ENCODE measurements around the gene HDAC9. TPM values are rescaled to one million over a fixed set of nuclear protein-coding genes. Genes with fewer than 3 reads are reported as not detected.

HDAC9 gene
- total RNA-seq, 4 donors from 2014 or later = 10.3 to 48.4 (median 12.2) TPM

DNA sequence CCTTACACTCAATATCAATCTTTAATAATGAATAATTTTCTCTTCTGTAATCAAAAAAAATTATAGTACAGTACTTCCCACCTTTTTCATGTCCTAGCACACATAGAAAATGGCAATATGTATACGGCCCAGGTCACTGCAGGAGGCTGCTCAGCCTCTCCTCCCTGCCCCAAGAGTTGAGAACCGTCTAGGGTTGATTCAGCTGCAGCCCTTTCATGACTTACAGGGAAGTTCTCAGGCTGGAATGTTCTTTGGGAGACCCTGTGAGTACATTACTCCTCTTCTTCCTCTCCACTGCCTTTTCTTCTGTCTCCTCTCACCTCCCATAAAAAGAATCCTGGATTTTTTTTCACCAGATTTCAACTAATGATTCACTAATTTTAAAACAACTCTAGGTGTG, 180.0 kb downstream of the HDAC9 start:
- Histone ChIP-seq H3K36me3 (no peaks in the 10 kb centered on the region), H3K9me3 (peaks cover 0 to 3% (median 0%) of the 10 kb centered on the region in 4 donors), H3K4me3 (no peak overlapping the region), H3K4me1 (no peaks in the 10 kb centered on the region), H3K27me3 (no peaks in the 10 kb centered on the region), H3K27ac (no peak overlapping the region)
- TF ChIP-seq EP300 (IDR thresholded peaks at IDR 0.05) = no peak
- TF ChIP-seq, protein P1, sequence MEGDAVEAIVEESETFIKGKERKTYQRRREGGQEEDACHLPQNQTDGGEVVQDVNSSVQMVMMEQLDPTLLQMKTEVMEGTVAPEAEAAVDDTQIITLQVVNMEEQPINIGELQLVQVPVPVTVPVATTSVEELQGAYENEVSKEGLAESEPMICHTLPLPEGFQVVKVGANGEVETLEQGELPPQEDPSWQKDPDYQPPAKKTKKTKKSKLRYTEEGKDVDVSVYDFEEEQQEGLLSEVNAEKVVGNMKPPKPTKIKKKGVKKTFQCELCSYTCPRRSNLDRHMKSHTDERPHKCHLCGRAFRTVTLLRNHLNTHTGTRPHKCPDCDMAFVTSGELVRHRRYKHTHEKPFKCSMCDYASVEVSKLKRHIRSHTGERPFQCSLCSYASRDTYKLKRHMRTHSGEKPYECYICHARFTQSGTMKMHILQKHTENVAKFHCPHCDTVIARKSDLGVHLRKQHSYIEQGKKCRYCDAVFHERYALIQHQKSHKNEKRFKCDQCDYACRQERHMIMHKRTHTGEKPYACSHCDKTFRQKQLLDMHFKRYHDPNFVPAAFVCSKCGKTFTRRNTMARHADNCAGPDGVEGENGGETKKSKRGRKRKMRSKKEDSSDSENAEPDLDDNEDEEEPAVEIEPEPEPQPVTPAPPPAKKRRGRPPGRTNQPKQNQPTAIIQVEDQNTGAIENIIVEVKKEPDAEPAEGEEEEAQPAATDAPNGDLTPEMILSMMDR (IDR thresholded peaks at IDR 0.05) = no peak
- TF ChIP-seq POLR2A (IDR thresholded peaks at IDR 0.05) = no peak
- 67 to 82% methylated on average over 2 of the region's 2 CpGs for WGBS, 2 donors
- DNase-seq (ENCODE audit: low spot score in 2 of 2) = no peak

GRCh38 chr7:18679261-18679660, 183.7 kb downstream of the HDAC9 start:
- no peak overlapping the region for H3K4me3 ChIP-seq
- DNase-seq (ENCODE audit: low spot score in 2 of 2) = no peak
- no peaks in the 10 kb centered on the region for H3K4me1 ChIP-seq
- no peaks in the 10 kb centered on the region for H3K27me3 ChIP-seq
- peaks cover 0 to 3% (median 0%) of the 10 kb centered on the region in 4 donors for H3K9me3 ChIP-seq
- 91 to 100% methylated on average over 1 of the region's 1 CpG for WGBS, 2 donors
- H3K27ac ChIP-seq = no peak overlapping the region
- H3K36me3 ChIP-seq = no peaks in the 10 kb centered on the region
- TF ChIP-seq POLR2A (IDR thresholded peaks at IDR 0.05) (no peak), EP300 (IDR thresholded peaks at IDR 0.05) (no peak)
- TF ChIP-seq, protein P1 (IDR thresholded peaks at IDR 0.05) = no peak

DNA sequence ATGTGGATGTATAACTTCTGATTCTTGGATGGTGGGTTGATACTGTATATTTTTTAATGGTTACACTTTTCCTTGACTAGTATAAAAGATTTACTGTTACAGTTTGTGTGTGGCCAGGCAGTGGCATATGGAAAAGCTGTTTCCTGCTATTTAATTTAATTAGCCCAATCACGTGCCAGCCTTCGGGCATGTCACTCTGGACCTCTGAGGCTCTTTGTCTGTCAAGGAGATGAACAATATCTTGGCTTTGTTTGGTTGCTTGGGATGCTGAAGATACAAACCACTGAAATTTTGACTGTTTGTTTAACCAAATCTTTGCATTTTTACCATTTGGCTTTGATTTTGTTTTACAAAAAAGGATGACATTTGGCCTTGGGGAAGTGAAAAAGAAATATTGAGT, 185.0 kb downstream of the HDAC9 start:
- Histone ChIP-seq H3K27me3 (no peaks in the 10 kb centered on the region), H3K4me1 (no peaks in the 10 kb centered on the region), H3K9me3 (peaks cover 0 to 3% (median 0%) of the 10 kb centered on the region in 4 donors), H3K4me3 (no peak overlapping the region), H3K27ac (no peak overlapping the region), H3K36me3 (no peaks in the 10 kb centered on the region)
- 40 to 49% methylated on average over 2 of the region's 2 CpGs for WGBS, 2 donors
- TF ChIP-seq EP300 (IDR thresholded peaks at IDR 0.05) = no peak
- TF ChIP-seq, protein P1 (IDR thresholded peaks at IDR 0.05) = no peak
- TF ChIP-seq POLR2A (IDR thresholded peaks at IDR 0.05) = no peak
- DNase-seq (ENCODE audit: low spot score in 2 of 2) = no peak

DNA sequence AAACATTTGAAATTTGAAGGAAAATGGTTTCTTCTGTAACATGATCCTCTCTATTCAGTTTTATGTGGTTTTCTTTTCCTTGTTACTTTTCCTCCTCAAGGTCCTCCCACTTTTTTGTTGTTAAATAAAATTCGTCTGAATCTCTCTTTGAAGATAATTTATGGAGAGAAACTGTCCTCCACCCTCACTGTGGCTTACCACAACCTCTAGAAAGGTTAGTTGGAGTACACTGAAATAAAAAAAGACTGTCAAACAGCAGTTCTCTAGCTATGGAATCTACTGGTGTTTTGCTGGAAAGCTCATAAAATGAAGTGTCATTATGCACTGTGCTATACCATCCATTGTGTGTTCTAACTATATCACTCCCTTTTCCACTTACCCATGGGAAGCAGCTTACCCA, 189.4 kb downstream of the HDAC9 start:
- H3K4me3 ChIP-seq = no peak overlapping the region
- no peak for DNase-seq (ENCODE audit: low spot score in 2 of 2)
- H3K27me3 ChIP-seq = no peaks in the 10 kb centered on the region
- 44 to 56% methylated on average over 1 of the region's 1 CpG for WGBS, 2 donors
- no peaks in the 10 kb centered on the region for H3K36me3 ChIP-seq
- no peaks in the 10 kb centered on the region for H3K4me1 ChIP-seq
- H3K27ac ChIP-seq = no peak overlapping the region
- no peaks in the 10 kb centered on the region for H3K9me3 ChIP-seq
- TF ChIP-seq EP300 (IDR thresholded peaks at IDR 0.05) (no peak), POLR2A (IDR thresholded peaks at IDR 0.05) (no peak)
- TF ChIP-seq, protein P1 (IDR thresholded peaks at IDR 0.05) = no peak

GRCh38 chr7:18685971-18686370, 190.4 kb downstream of the HDAC9 start:
- Histone ChIP-seq H3K27ac (no peak overlapping the region), H3K9me3 (no peaks in the 10 kb centered on the region), H3K4me1 (no peaks in the 10 kb centered on the region), H3K27me3 (no peaks in the 10 kb centered on the region), H3K4me3 (no peak overlapping the region), H3K36me3 (no peaks in the 10 kb centered on the region)
- DNase-seq (ENCODE audit: low spot score in 2 of 2) = no peak
- TF ChIP-seq EP300 (IDR thresholded peaks at IDR 0.05) = no peak
- TF ChIP-seq POLR2A (IDR thresholded peaks at IDR 0.05) = no peak
- TF ChIP-seq, protein P1 (IDR thresholded peaks at IDR 0.05) = no peak
